HFF-Myc (cell line): ENCODE data around the gene INPP4B.

ENCODE experiments used
- DNase-seq: peaks from one replicate; pipeline ENCODE4 v3.0.0-alpha.2; 2011; ENCODE audit warnings: low read depth; ENCODE audit errors: extremely low read depth
- H3K4me3 ChIP-seq: replicated peaks from 2 replicates; pipeline ENCODE4 v1.5.1; 2011; ENCODE audit warnings: low read depth, mild to moderate bottlenecking, control low read depth, low read length
- CTCF ChIP-seq: IDR thresholded peaks from 2 replicates; pipeline ENCODE4 v1.5.1; 2012; ENCODE audit warnings: mild to moderate bottlenecking, low read depth, low read length, control low read depth; ENCODE audit errors: missing control alignments

The INPP4B gene

DNA sequence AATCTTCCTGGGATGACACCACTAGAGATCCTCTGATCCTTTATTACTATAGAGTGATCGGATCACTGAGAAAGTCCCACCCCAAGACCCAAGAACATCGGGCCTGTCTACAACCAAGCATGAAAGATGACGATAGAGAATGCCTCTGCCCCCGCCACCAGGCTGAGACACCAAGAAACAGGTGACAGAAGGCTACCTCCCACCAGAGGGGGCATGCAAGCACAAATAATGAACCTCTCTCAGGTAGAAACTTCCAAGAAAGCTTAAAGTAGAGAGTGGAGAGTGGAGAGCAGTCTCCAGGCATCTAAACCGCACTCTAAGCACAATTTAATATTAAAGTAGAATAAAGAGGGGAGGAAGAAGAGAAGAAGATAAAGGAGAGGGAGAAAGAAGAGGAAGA lies 402.6 kb downstream of the INPP4B start:
- no peak for TF ChIP-seq CTCF
- no peak for DNase-seq
- no peak overlapping the region for H3K4me3 ChIP-seq

GRCh38 chr4:142440093-142440492 lies 406.0 kb downstream of the INPP4B start:
- no peak for DNase-seq

GRCh38 chr4:142435599-142436235 lies 410.4 kb downstream of the INPP4B start:
- no peak for DNase-seq
- TF ChIP-seq CTCF: no peak
- no peak overlapping the region for H3K4me3 ChIP-seq

More at GRCh38 chr4:142440093-142440492, 406.0 kb downstream of the INPP4B start:
- H3K4me3 ChIP-seq: no peak overlapping the region
- TF ChIP-seq CTCF: no peak

- TF ChIP-seq CTCF: no peak
Measured at GRCh38 chr4:142434519-142435224, 411.4 kb downstream of the INPP4B start.

GRCh38 chr4:142428715-142429114 lies 417.4 kb downstream of the INPP4B start:
- no peak for TF ChIP-seq CTCF
- H3K4me3 ChIP-seq: no peak overlapping the region
- DNase-seq: no peak

More at GRCh38 chr4:142434519-142435224, 411.4 kb downstream of the INPP4B start:
- no peak for DNase-seq
- no peak overlapping the region for H3K4me3 ChIP-seq

- no peak overlapping the region for H3K4me3 ChIP-seq
- TF ChIP-seq CTCF: no peak
- no peak for DNase-seq
Measured at GRCh38 chr4:142427456-142427855, 418.6 kb downstream of the INPP4B start.
